H9 (cell line): ENCODE measurements around the gene STAT1. TPM values are rescaled to one million over a fixed set of nuclear protein-coding genes. Genes with fewer than 3 reads are reported as not detected.

Experiments
- DNase-seq: peaks from one replicate; pipeline ENCODE4 v3.0.0-alpha.2; 2017
- H2AFZ ChIP-seq: one replicate; pipeline ENCODE4 v1.6.1; 2013; ENCODE audit warnings: mild to moderate bottlenecking, low read length, control low read depth, moderate library complexity
- H2AK5ac ChIP-seq: 2 replicates; pipeline ENCODE4 v1.6.1; 2013; ENCODE audit warnings: low read length, control low read depth, mixed read lengths; ENCODE audit not compliant: insufficient read length
- H2BK120ac ChIP-seq: one replicate; pipeline ENCODE4 v1.6.1; 2013; ENCODE audit warnings: low read depth, mild to moderate bottlenecking, low read length, control low read depth, inconsistent platforms; ENCODE audit not compliant: poor library complexity, severe bottlenecking
- H2BK12ac ChIP-seq: 2 replicates; pipeline ENCODE4 v1.6.1; 2013; ENCODE audit warnings: low read length, control low read depth, mixed read lengths, low read depth; ENCODE audit not compliant: insufficient read length
- H2BK15ac ChIP-seq: 2 replicates; pipeline ENCODE4 v1.6.1; 2013; ENCODE audit warnings: low read depth, low read length, control low read depth
- H2BK20ac ChIP-seq: one replicate; pipeline ENCODE4 v1.6.1; 2013; ENCODE audit warnings: low read depth, mild to moderate bottlenecking, low read length, control low read depth, inconsistent platforms; ENCODE audit not compliant: poor library complexity, severe bottlenecking
- H2BK5ac ChIP-seq: 2 replicates; pipeline ENCODE4 v1.6.1; 2013; ENCODE audit warnings: low read length, control low read depth, mixed read lengths; ENCODE audit not compliant: insufficient read length
- H3K14ac ChIP-seq: 2 replicates; pipeline ENCODE4 v1.6.1; 2013; ENCODE audit warnings: low read length, control low read depth; ENCODE audit not compliant: insufficient read depth
- H3K18ac ChIP-seq: 2 replicates; pipeline ENCODE4 v1.6.1; 2013; ENCODE audit warnings: low read depth, mild to moderate bottlenecking, mixed read lengths, low read length, control low read depth; ENCODE audit not compliant: insufficient read length
- H3K23ac ChIP-seq: 2 replicates; pipeline ENCODE4 v1.6.1; 2013; ENCODE audit warnings: low read length, control low read depth, mixed read lengths, low read depth; ENCODE audit not compliant: insufficient read length
- H3K23me2 ChIP-seq: 2 replicates; pipeline ENCODE4 v1.6.1; 2013; ENCODE audit warnings: low read depth, mild to moderate bottlenecking, mixed read lengths, low read length, control low read depth; ENCODE audit not compliant: insufficient read length, poor library complexity, severe bottlenecking
- H3K27ac ChIP-seq: 2 replicates; pipeline ENCODE4 v1.5.1; 2013; ENCODE audit warnings: low read length, control low read depth, mixed read lengths, low read depth; ENCODE audit not compliant: insufficient read length
- H3K27me3 ChIP-seq: 2 replicates; pipeline ENCODE4 v1.6.1; 2013; ENCODE audit warnings: low read length, control low read depth, inconsistent platforms; ENCODE audit not compliant: insufficient read depth
- H3K4ac ChIP-seq: 2 replicates; pipeline ENCODE4 v1.6.1; 2013; ENCODE audit warnings: low read depth, mild to moderate bottlenecking, control low read depth, inconsistent platforms, low read length, moderate library complexity
- H3K4me1 ChIP-seq: 2 replicates; pipeline ENCODE4 v1.6.1; 2013; ENCODE audit warnings: low read length, control low read depth, inconsistent platforms; ENCODE audit not compliant: insufficient read depth
- H3K4me2 ChIP-seq: 2 replicates; pipeline ENCODE4 v1.6.1; 2013; ENCODE audit warnings: low read length, control low read depth, mixed read lengths; ENCODE audit not compliant: insufficient read length, insufficient read depth
- H3K56ac ChIP-seq: 2 replicates; pipeline ENCODE4 v1.6.1; 2013; ENCODE audit warnings: low read depth, mild to moderate bottlenecking, mixed read lengths, low read length, control low read depth; ENCODE audit not compliant: insufficient read length
- H3K79me1 ChIP-seq: 2 replicates; pipeline ENCODE4 v1.6.1; 2013; ENCODE audit warnings: low read depth, mild to moderate bottlenecking, moderate library complexity, low read length, control low read depth, inconsistent platforms; ENCODE audit not compliant: insufficient read depth, poor library complexity, severe bottlenecking
- H3K79me2 ChIP-seq: 2 replicates; pipeline ENCODE4 v1.6.1; 2013; ENCODE audit warnings: low read length, control low read depth, inconsistent platforms; ENCODE audit not compliant: insufficient read depth
- H3K9ac ChIP-seq: 2 replicates; pipeline ENCODE4 v1.6.1; 2013; ENCODE audit warnings: low read length, control low read depth, mixed read lengths; ENCODE audit not compliant: insufficient read length; ENCODE audit errors: extremely low read depth
- H3K9me3 ChIP-seq: one replicate; pipeline ENCODE4 v1.6.1; 2013; ENCODE audit warnings: low read depth, low read length, inconsistent platforms; ENCODE audit not compliant: control insufficient read depth
- H3T11ph ChIP-seq: one replicate; pipeline ENCODE4 v1.6.1; 2013; ENCODE audit warnings: mild to moderate bottlenecking, low read length, control low read depth, inconsistent platforms
- H4K20me1 ChIP-seq: one replicate; pipeline ENCODE4 v1.6.1; 2013; ENCODE audit not compliant: control insufficient read depth, insufficient read length, insufficient read depth
- H4K5ac ChIP-seq: 2 replicates; pipeline ENCODE4 v1.6.1; 2013; ENCODE audit warnings: low read depth, mild to moderate bottlenecking, mixed read lengths, low read length, control low read depth; ENCODE audit not compliant: insufficient read length
- H4K8ac ChIP-seq: replicated peaks from 2 replicates; pipeline ENCODE4 v1.6.1; 2013; ENCODE audit warnings: low read length, control low read depth, mixed read lengths, low read depth; ENCODE audit not compliant: insufficient read length
- H4K91ac ChIP-seq: 2 replicates; pipeline ENCODE4 v1.6.1; 2013; ENCODE audit warnings: low read depth, mild to moderate bottlenecking, moderate library complexity, mixed read lengths, low read length, control low read depth; ENCODE audit not compliant: insufficient read length
- H3K27ac Mint-ChIP-seq, 3 experiments: 2 replicates in 2 of 3; 3 replicates in 1 of 3; pipeline ENCODE4 v1.8.0; 2020 to 2021; ENCODE audit warnings: mixed read lengths in 3 of 3, mild to moderate bottlenecking in 1 of 3, moderate library complexity in 1 of 3
- H3K27me3 Mint-ChIP-seq: 2 replicates; pipeline ENCODE4 v1.8.0; 2021; ENCODE audit warnings: low read depth, mild to moderate bottlenecking, moderate library complexity, mixed read lengths
- H3K36me3 Mint-ChIP-seq, 3 experiments: 2 replicates in 2 of 3; 3 replicates in 1 of 3; pipeline ENCODE4 v1.8.0; 2020 to 2021; ENCODE audit warnings: low read depth in 3 of 3, mixed read lengths in 3 of 3; ENCODE audit not compliant: insufficient read depth in 1 of 3
- H3K4me1 Mint-ChIP-seq, 2 experiments: 2 replicates each; pipeline ENCODE4 v1.8.0; 2020; ENCODE audit warnings: mixed read lengths in 2 of 2
- H3K4me3 Mint-ChIP-seq, 2 experiments: 2 replicates in 1 of 2; 3 replicates in 1 of 2; pipeline ENCODE4 v1.8.0; 2020 to 2021; ENCODE audit warnings: mild to moderate bottlenecking in 2 of 2, mixed read lengths in 2 of 2, moderate library complexity in 1 of 2
- H3K9me3 Mint-ChIP-seq, 2 experiments: 2 replicates in 1 of 2; 3 replicates in 1 of 2; pipeline ENCODE4 v1.8.0; 2020; ENCODE audit warnings: mild to moderate bottlenecking in 2 of 2, mixed read lengths in 2 of 2, moderate library complexity in 1 of 2
- CTCF ChIP-seq: fragments of 200-600 bp; sonication (generic); conservative IDR thresholded peaks from 3 replicates; pipeline ENCODE4 v1.8.0; 2021; ENCODE audit warnings: antibody characterized with exemption, mild to moderate bottlenecking
- WGBS: extraction: QIAGEN DNeasy Blood & Tissue Kit; methylation state at CpG from one replicate; pipeline ENCODE4 v1.1.7; 2013; ENCODE audit warnings: missing lambda C conversion rate, low lambda C conversion rate, mixed read lengths; ENCODE audit not compliant: insufficient read length; ENCODE audit errors: extremely low coverage; 5-methylcytosine and 5-hydroxymethylcytosine counted together
- total RNA-seq: library from RNA; stranded (reverse); gene quantifications from 2 replicates; pipeline ENCODE4 v1.2.1, GENCODE V29; 2021

The STAT1 gene
- total RNA-seq, 1 experiment from 2014 or later = 48.1 TPM

- H3K4me3 Mint-ChIP-seq = no peak overlapping the region
- H3K36me3 Mint-ChIP-seq = peaks cover 33 to 78% (median 61%) of the 10 kb centered on the region in 3 experiments
Observed at GRCh38 chr2:191006997-191007783, 6.8 kb downstream of the STAT1 start.

More at GRCh38 chr2:191006997-191007783, 6.8 kb downstream of the STAT1 start:
- H3K9me3 ChIP-seq = no peaks in the 10 kb centered on the region
- H3K79me1 ChIP-seq = no peaks in the 10 kb centered on the region
- H3K4me1 ChIP-seq = no peaks in the 10 kb centered on the region
- H2AK5ac ChIP-seq = no peak overlapping the region
- no peak overlapping the region for H2BK20ac ChIP-seq
- H3K18ac ChIP-seq = no peak overlapping the region
- no peak overlapping the region for H3K14ac ChIP-seq
- H3K27me3 ChIP-seq = no peaks in the 10 kb centered on the region
- H3K23ac ChIP-seq = no peak overlapping the region
- whole genome bisulfite sequencing = no CpG with 5 or more reads among the region's 4 CpGs
- no peak overlapping the region for H3K9ac ChIP-seq
- no peak overlapping the region for H2AFZ ChIP-seq
- TF ChIP-seq CTCF = no peak
- Mint-ChIP-seq H3K27ac (no peak overlapping the region), H3K9me3 (no peaks in the 10 kb centered on the region; a peak in 1 of 5 replicates), H3K4me1 (no peaks in the 10 kb centered on the region), H3K27me3 (no peaks in the 10 kb centered on the region)
- peaks cover 2% of the 10 kb centered on the region; the same call in 1 of the 2 replicates for H3K79me2 ChIP-seq
- no peak overlapping the region for H4K91ac ChIP-seq
- no peak overlapping the region for H2BK12ac ChIP-seq
- H3K23me2 ChIP-seq = no peaks in the 10 kb centered on the region
- H4K20me1 ChIP-seq = no peaks in the 10 kb centered on the region
- no peak overlapping the region for H2BK15ac ChIP-seq
- no peak overlapping the region for H3K56ac ChIP-seq
- H3K4ac ChIP-seq = no peak overlapping the region
- no peak overlapping the region for H4K5ac ChIP-seq
- no peak overlapping the region for H3K4me2 ChIP-seq
- no peak overlapping the region for H2BK120ac ChIP-seq
- H3K27ac ChIP-seq = no peak overlapping the region
- no peak overlapping the region for H4K8ac ChIP-seq
- no peak overlapping the region for H3T11ph ChIP-seq
- no peak overlapping the region for H2BK5ac ChIP-seq
- no peak for DNase-seq
